ENCODE results near the gene CYP4A22.

Gene CYP4A22

DNA sequence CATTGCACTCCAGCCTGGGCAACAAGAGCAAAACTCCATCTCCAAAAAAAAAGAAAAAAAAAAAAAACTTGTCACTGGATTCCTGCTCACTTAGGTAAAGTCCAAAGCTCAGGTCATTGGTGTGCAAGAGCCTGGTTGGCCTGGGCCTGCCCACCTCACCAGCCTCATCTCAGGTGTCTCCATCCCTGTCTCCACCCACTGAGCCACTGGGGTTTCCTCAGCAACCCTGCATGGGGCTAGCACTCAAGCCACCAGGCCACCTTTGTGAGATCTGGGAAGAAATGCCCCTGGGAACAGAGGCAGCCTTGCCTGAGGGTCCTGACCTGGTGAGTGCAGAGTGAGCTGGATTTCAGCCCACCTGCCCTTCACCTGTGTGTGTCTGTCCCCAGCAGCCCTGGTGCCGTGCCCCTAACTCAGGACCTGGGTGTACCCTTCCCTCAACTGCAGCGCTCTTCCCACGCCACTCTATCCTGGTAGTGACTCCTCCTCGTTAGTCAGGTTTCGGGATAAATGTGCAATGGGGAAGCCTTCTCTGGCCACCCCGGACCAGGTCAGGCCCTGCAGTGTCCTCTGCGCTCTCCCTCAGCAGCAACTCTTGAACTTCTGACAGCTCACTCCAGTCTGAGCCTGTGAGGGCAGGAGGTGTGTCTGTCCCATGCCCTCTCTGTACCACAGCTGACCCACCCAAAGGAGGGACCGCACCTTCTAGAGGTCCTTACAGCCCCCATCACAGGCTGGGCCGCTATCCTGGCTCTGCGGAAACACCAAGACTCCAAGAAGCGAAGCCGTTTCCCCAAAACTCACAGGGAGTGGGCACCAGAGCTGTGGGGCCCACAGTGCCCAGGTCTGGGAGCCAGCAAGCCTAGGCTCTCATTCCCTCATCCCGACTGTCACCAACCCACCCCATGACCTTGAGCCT lies 49.3 kb downstream of the CYP4A22 start:
- no peak overlapping the region for H3K4me3 ChIP-seq (ENCODE audit: low read depth, low read length)
- no peak for DNase-seq (ENCODE audit: low read depth)
- TF ChIP-seq, protein P1, sequence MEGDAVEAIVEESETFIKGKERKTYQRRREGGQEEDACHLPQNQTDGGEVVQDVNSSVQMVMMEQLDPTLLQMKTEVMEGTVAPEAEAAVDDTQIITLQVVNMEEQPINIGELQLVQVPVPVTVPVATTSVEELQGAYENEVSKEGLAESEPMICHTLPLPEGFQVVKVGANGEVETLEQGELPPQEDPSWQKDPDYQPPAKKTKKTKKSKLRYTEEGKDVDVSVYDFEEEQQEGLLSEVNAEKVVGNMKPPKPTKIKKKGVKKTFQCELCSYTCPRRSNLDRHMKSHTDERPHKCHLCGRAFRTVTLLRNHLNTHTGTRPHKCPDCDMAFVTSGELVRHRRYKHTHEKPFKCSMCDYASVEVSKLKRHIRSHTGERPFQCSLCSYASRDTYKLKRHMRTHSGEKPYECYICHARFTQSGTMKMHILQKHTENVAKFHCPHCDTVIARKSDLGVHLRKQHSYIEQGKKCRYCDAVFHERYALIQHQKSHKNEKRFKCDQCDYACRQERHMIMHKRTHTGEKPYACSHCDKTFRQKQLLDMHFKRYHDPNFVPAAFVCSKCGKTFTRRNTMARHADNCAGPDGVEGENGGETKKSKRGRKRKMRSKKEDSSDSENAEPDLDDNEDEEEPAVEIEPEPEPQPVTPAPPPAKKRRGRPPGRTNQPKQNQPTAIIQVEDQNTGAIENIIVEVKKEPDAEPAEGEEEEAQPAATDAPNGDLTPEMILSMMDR (IDR thresholded peaks at IDR 0.05; ENCODE audit: low read depth, low read length, missing control alignments) = no peak

DNA sequence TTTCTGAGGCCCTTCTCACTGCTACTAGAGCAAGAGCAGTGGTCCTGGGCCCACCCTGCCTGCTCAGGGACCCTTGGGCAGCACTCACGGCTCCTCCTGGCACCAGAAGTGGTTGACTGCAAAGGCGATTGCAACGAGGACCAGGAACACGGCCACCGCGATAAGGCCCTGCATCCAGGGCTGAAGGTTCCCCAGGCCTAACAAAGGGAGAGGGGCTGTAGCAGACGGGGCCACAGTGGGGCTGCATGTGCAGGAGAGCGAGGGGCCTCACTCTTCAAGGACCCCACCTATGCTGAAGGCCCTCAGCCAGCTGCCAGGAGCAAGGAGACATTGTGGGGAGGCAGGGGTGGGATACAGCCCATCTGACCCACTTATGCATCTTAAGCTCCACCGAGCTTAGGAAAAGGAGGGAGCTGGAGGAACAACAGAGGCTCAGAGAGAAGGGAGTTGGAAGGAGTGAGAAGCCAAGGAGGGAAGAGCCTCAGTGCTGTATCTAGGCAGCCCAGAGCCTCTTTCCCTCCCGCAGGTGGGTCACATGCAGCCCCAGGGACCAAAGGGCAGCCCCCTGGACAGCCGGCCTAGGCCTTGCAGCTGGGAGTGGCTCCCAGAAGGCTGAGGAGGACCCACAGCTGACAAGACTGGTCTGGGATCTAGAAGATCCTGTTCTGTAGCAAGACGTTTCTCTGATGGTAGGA lies 50.1 kb downstream of the CYP4A22 start:
- no peak for DNase-seq (ENCODE audit: low read depth)
- no peak overlapping the region for H3K4me3 ChIP-seq (ENCODE audit: low read depth, low read length)
- TF ChIP-seq, protein P1 (IDR thresholded peaks at IDR 0.05; ENCODE audit: low read depth, low read length, missing control alignments) = no peak

DNA sequence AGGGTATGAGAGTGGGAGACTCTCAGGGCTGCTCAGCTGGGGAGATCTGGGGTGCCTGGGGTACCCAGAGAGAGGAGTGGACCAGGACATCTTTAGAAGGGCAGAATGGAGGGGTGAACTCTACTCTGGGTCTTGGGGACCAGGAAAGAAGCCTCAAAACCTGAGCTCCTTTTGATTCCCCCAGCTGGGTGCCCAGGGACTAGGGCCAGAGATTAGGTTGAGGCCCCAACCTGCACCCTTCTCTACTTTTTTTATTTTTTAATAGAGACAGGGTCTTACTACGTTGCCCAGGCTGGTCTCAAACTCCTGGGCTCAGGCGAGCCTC lies 50.6 kb downstream of the CYP4A22 start:
- H3K4me3 ChIP-seq (ENCODE audit: low read depth, low read length) = no peak overlapping the region
- TF ChIP-seq, protein P1 (IDR thresholded peaks at IDR 0.05; ENCODE audit: low read depth, low read length, missing control alignments) = no peak
- no peak for DNase-seq (ENCODE audit: low read depth)

DNA sequence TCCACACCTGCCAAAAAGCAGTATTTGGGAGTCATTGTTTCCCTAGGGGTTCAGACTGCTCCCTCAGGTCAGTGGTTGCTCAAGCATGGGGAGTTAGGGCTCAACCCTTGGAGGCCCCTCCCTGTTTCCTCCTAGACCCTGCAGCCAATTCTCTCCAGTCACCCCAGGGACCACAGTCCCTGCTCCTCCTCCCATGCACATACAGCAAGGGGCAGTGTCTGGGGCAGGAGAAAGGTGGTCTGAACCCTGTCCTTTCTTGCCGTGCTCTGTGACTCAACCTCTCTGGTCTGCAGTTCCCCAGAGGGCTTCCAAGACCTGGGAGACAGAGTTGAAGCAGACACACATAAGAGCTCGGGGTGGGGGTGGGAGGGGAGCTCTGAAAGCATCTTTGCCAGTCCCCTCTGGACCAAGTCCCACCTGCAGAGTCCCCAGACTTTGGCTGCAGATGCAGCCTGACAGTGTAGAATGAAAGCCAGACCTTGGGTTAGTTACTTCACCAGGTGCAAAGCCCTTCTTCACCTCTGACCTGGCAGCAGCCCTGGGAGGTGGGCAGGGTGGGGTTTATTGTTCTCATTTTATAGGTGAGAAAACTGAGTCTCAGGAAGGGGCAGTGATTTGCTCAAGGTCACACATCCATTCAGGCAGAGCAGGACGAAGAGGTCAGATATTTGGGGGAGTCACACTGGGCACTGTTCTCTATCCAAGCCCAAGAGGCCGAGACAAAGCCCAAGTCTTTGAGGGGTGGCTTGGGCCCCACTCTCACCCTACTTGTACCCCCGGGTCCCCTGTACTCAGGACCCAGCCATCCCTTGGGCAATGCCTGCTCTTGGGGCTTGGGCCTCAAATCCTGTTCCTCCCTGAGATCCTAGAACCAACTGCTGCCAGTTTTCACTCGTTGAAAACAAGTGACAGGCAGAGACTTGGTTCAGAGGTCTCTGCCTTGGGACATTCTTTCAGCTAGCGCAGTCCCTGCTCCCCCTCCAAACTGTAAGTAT lies 51.8 kb downstream of the CYP4A22 start:
- TF ChIP-seq, protein P1 (IDR thresholded peaks at IDR 0.05; ENCODE audit: low read depth, low read length, missing control alignments) = no peak
- H3K4me3 ChIP-seq (ENCODE audit: low read depth, low read length) = no peak overlapping the region
- DNase-seq (ENCODE audit: low read depth) = no peak

DNA sequence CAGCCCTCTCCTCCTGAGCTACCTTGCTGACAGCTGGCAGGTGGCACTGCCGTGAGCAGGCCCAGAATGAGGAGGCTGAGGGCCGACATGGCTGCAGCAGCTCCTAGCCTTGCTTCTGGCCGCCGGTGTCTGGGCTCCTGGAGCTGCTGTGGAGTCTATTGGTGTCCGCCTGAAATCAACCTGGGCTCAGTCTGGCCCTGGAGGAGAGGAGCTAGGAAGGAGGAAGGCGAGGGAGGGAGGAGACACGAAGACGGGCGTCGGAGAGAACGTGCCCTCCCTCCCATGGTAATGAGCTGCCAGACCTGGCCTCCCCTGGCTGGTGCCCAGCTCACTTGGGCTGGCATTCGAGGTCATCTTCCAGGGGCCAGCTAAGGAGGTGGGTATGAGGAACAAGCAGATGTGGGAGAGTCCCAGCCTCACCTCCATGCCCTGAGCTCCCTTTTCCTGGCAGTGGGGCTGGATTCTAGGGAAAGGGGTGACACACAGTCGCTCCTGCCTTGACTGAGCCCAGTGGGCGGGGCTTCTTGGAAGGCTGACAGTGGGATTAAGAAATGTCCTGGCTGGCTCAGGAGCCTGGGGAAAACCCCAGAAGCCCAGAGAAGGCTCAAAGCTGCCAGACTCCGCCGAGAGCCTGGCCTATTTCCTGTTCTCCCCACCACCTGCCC lies 52.7 kb downstream of the CYP4A22 start, which contains the start of gene PDZK1IP1:
PDZK1IP1 (minus strand) TSS at position 193 of the 665 bp plus-strand sequence; CDS start at position 89, 104 bp downstream.
- TF ChIP-seq, protein P1 (IDR thresholded peaks at IDR 0.05; ENCODE audit: low read depth, low read length, missing control alignments) = no peak
- H3K4me3 ChIP-seq (ENCODE audit: low read depth, low read length) = no peak within 1 kb of the TSS
- no peak for DNase-seq (ENCODE audit: low read depth)

DNA sequence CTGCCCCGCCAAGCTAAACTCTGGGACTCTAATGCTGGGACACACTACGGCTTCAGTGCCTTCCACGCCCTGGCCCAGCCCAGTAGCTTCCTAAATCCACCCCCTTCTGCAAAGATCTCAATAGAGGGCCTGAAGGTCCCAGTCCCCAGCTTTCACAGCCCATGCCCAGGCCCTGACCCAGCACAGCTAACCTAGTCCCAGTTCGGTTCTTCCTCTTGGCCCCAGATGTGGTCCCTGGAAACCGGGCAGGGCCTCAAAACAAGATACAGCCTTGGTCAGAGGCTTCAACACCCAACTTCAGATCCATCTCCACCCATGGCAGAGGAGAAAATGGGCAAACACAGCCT lies 53.2 kb downstream of the CYP4A22 start:
- H3K4me3 ChIP-seq (ENCODE audit: low read depth, low read length) = no peak overlapping the region
- TF ChIP-seq, protein P1 (IDR thresholded peaks at IDR 0.05; ENCODE audit: low read depth, low read length, missing control alignments) = no peak
- no peak for DNase-seq (ENCODE audit: low read depth)

Measured in GM12864 (cell line).